ENCODE measurements around the gene PLK5.

Gene PLK5

GRCh38 chr19:1568320-1569019 is 44.6 kb downstream of the PLK5 start, which contains the start of gene MEX3D:
TSS of gene MEX3D (minus strand) at chr19:1568325. CDS start at chr19:1568058, 267 bp downstream.
- H3K9me3 Mint-ChIP-seq, result no peaks in the 10 kb centered on the region
- DNase-seq (ENCODE audit: low spot score in 2 of 2), result peak; percentile 76 to 78
- ATAC-seq, result peak; percentile 84
- peaks cover 13% of the 10 kb centered on the region for H3K4me1 Mint-ChIP-seq
- no peaks in the 10 kb centered on the region for H3K36me3 Mint-ChIP-seq
- peak within 1 kb of the TSS; percentile 32 for H3K4me3 Mint-ChIP-seq
- no peak within 1 kb of the TSS for H3K27ac Mint-ChIP-seq

- Mint-ChIP-seq H3K36me3 (peaks cover 7% of the 10 kb centered on the region), H3K4me1 (peaks cover 13% of the 10 kb centered on the region), H3K4me3 (peak overlapping the region; percentile 22), H3K27ac (no peak overlapping the region), H3K9me3 (no peaks in the 10 kb centered on the region)
- no peak for ATAC-seq
- DNase-seq (ENCODE audit: low spot score in 2 of 2), result no peak
Observed at GRCh38 chr19:1569997-1570396, 46.1 kb downstream of the PLK5 start.

GRCh38 chr19:1570836-1571235 is 47.0 kb downstream of the PLK5 start:
- DNase-seq (ENCODE audit: low spot score in 2 of 2) (no peak), ATAC-seq (no peak)
- H3K4me1 Mint-ChIP-seq, result peaks cover 13% of the 10 kb centered on the region
- no peak overlapping the region for H3K27ac Mint-ChIP-seq
- H3K4me3 Mint-ChIP-seq, result no peak overlapping the region
- H3K9me3 Mint-ChIP-seq, result no peaks in the 10 kb centered on the region
- peaks cover 7% of the 10 kb centered on the region for H3K36me3 Mint-ChIP-seq

GRCh38 chr19:1571358-1571757 is 47.5 kb downstream of the PLK5 start:
- peaks cover 13% of the 10 kb centered on the region for H3K4me1 Mint-ChIP-seq
- no peak overlapping the region for H3K27ac Mint-ChIP-seq
- ATAC-seq (no peak), DNase-seq (ENCODE audit: low spot score in 2 of 2) (no peak)
- H3K4me3 Mint-ChIP-seq, result no peak overlapping the region
- H3K9me3 Mint-ChIP-seq, result no peaks in the 10 kb centered on the region
- H3K36me3 Mint-ChIP-seq, result peaks cover 7% of the 10 kb centered on the region

- ATAC-seq (no peak), DNase-seq (ENCODE audit: low spot score in 2 of 2) (no peak)
- peaks cover 17% of the 10 kb centered on the region for H3K36me3 Mint-ChIP-seq
- H3K4me1 Mint-ChIP-seq, result peaks cover 13% of the 10 kb centered on the region
- no peaks in the 10 kb centered on the region for H3K9me3 Mint-ChIP-seq
- H3K27ac Mint-ChIP-seq, result no peak overlapping the region
- H3K4me3 Mint-ChIP-seq, result no peak overlapping the region
Observed at GRCh38 chr19:1572795-1573194, 48.9 kb downstream of the PLK5 start.

DNA sequence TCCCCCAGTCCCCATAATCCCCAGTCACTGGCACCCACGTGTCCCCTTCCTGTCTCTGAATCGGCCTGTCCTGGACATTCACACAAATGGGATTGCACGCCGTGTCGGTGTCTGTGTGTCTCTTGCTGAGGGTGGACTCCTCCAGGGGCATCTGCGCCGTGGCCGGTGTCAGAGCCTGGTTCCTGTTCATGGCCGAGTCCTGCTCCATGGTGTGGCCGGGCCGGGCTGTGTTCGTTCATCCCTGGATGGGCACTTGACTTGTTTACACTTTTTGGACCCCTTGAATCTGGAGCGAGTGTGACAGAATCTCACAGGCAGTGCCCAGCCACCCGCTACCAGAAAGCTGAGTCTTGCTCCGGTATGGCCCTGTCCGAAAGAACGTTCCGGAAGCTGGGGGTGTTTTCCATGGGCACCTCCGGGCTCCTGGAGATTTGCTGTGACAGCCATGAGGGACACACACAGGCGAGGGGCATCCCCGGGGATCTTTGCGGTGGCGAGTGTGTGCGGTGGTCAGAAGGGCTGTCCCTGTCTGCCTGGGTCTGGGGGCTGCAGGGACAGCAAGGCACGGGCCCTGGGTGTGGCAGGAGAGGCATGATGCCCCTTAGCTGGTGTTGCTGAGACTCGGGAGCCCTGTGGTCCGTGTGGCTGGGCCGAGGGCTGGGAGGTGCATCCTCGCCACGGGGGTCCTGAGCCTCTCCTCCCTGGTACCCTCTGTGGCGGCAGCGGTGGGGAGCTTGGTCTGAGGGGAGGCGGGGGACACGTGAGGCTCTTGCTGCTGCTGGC is 50.7 kb downstream of the PLK5 start:
- no peak for ATAC-seq
- Mint-ChIP-seq H3K36me3 (peaks cover 24% of the 10 kb centered on the region), H3K9me3 (no peaks in the 10 kb centered on the region)

DNA sequence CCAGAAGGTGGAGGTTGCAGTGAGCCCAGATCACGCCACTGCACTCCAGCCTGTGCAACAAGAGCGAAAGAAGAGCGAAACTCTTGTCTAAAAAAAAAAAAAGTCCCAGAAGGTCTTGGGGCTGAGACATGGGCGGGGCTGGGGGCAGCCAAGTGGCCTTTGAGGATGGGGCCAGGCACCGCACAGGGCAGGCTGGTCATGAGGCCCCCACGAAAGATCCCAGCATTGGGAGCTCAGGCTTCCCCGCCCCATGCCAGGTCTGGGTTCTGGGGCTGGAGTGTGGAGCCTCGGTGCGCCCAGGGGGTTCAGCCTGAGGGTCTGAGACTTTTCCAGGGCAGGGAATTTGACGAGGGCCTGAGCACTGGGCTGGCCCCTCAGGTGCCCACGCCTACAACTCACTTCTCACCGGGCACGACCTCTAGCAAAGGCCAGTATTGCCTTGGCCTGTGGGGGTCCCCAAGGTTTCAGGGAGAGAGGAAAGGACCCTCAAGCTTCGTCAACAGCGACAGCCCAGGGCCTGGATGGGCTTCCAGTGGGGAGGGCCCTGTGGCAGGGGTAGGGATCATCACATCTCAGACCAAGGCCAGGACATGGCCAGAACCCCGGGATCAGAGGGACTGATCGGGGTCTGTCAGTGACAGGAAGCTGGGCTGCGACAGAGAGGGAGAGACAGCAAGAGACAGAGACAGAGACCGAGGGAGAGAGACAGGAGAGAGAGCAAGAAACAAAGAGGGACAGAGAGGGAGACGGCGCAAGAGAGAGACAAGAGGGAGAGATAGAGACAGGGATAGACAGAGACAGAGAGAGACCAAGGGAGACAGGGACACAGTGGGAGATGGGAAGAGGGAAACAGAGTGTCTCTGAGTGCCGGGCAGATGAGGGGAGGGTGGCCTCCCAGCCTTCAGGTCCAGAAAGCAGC is 51.7 kb downstream of the PLK5 start:
- Mint-ChIP-seq H3K4me3 (no peak overlapping the region), H3K4me1 (peaks cover under 1% of the 10 kb centered on the region), H3K36me3 (peaks cover 34% of the 10 kb centered on the region), H3K27ac (peak overlapping the region; percentile 44), H3K9me3 (no peaks in the 10 kb centered on the region)
- DNase-seq (ENCODE audit: low spot score in 2 of 2) (no peak), ATAC-seq (no peak)

More for the DNA sequence above, 50.7 kb downstream of the PLK5 start:
- Mint-ChIP-seq H3K27ac (peak overlapping the region; percentile 44), H3K4me1 (peaks cover 11% of the 10 kb centered on the region), H3K4me3 (no peak overlapping the region)
- no peak for DNase-seq (ENCODE audit: low spot score in 2 of 2)

DNA sequence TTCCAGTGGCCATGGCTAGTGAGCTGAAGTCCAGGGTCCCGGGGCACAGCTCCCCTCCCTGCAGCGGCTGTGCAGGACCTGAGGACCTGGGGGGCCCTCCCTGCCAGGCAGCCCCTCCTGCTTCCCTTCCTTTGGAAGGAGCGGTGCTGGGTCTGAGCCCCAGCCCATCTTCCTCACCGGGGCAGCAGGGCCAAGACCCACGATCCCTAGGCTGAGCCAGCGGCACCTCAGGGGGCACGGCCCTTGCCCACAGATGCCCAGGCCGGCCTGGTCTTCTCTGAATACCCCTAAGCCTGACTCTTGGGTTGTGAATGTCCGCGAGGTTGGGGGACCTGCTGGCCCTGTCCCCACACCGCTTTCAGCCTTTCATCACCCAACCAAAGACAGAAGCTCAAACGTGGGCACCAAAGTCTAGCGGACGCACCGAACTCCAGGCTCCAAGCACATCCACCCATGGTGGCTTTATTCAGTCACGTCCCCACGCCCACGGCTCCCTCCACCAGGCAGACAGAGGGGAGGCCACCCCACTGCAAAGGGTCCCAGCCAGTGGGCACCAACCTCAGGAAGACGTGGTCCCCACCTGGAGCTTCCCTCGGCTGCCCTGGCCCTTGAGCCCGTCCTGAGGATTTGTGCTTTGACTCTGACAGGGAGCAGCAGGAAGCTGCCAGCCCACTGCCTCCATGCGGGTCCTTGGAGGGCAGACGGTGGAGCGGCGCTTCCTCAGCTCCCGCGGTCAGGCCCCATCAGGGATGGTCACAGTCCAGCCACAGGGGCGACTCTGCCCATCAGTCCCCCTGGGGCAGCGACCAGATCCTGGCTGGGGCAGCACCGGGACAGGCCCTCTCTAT is 52.6 kb downstream of the PLK5 start:
- H3K4me1 Mint-ChIP-seq, result no peaks in the 10 kb centered on the region
- no peak overlapping the region for H3K4me3 Mint-ChIP-seq
- ATAC-seq, result peak; percentile 20
- H3K36me3 Mint-ChIP-seq, result peaks cover 43% of the 10 kb centered on the region
- no peak for DNase-seq (ENCODE audit: low spot score in 2 of 2)
- peak overlapping the region; percentile 44 for H3K27ac Mint-ChIP-seq
- no peaks in the 10 kb centered on the region for H3K9me3 Mint-ChIP-seq

DNA sequence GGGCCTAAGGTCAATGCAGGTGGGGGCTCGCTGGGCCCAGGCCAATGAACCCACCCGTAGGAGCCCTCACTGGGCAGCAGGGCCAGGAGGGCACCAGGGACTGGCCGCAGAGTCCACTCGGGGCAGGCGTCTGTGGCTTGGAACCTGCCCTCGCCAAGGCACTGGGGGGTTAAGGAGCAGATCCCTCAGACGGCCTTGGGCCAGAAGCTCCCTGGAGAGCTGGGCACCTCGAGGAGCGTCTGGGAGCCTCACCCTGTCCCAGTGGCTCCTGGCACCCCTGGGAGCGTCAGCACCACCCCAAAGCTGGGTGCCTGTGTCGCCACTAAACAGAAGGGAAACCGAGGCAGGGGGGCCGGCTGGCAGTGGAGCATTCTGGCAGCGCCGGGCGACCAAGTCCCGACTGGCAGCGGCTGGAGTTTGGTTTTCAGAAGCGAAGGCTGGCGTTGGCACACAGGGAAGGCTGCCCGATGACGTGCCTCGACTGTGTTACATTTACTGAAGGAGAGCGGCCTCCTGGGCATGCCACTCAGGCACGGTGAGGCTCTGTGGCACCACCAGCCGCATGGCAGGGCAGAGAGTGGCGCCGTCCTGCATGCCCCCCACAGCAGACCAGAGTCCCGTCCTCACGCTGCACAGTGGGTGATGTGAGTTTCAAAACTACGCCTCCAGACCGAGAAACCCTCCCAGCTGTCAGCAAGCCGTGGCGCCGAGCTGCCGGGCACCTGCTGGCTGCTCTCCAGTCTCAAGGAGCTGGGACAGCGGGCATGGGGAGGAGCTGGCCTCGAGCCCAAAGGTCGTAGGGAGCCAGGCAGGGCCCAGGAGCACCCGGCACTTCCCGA is 53.4 kb downstream of the PLK5 start:
- no peak for ATAC-seq
- Mint-ChIP-seq H3K4me1 (no peaks in the 10 kb centered on the region), H3K9me3 (no peaks in the 10 kb centered on the region), H3K27ac (no peak overlapping the region), H3K4me3 (no peak overlapping the region), H3K36me3 (peaks cover 52% of the 10 kb centered on the region)
- no peak for DNase-seq (ENCODE audit: low spot score in 2 of 2)

- H3K9me3 Mint-ChIP-seq, result no peaks in the 10 kb centered on the region
- H3K36me3 Mint-ChIP-seq, result peaks cover 59% of the 10 kb centered on the region
- H3K4me1 Mint-ChIP-seq, result no peaks in the 10 kb centered on the region
- DNase-seq (ENCODE audit: low spot score in 2 of 2) (no peak), ATAC-seq (no peak)
- H3K4me3 Mint-ChIP-seq, result no peak overlapping the region
- no peak overlapping the region for H3K27ac Mint-ChIP-seq
Observed at GRCh38 chr19:1577929-1578618, 54.2 kb downstream of the PLK5 start.

- Mint-ChIP-seq H3K27ac (peak overlapping the region; percentile 43), H3K9me3 (no peaks in the 10 kb centered on the region), H3K36me3 (peaks cover 71% of the 10 kb centered on the region), H3K4me3 (no peak overlapping the region), H3K4me1 (no peaks in the 10 kb centered on the region)
- no peak for DNase-seq (ENCODE audit: low spot score in 2 of 2)
- no peak for ATAC-seq
Observed at GRCh38 chr19:1579222-1579621, 55.3 kb downstream of the PLK5 start.

- peak overlapping the region; percentile 43 for H3K27ac Mint-ChIP-seq
- no peaks in the 10 kb centered on the region for H3K4me1 Mint-ChIP-seq
- ATAC-seq (no peak), DNase-seq (ENCODE audit: low spot score in 2 of 2) (no peak)
- H3K4me3 Mint-ChIP-seq, result no peak overlapping the region
- H3K36me3 Mint-ChIP-seq, result peaks cover 76% of the 10 kb centered on the region
- H3K9me3 Mint-ChIP-seq, result no peaks in the 10 kb centered on the region
Observed at GRCh38 chr19:1580382-1580781, 56.5 kb downstream of the PLK5 start.

- ATAC-seq, result no peak
- H3K4me1 Mint-ChIP-seq, result no peaks in the 10 kb centered on the region
- H3K4me3 Mint-ChIP-seq, result no peak overlapping the region
- DNase-seq (ENCODE audit: low spot score in 2 of 2), result no peak
- H3K27ac Mint-ChIP-seq, result no peak overlapping the region
- no peaks in the 10 kb centered on the region for H3K9me3 Mint-ChIP-seq
- peaks cover 81% of the 10 kb centered on the region for H3K36me3 Mint-ChIP-seq
Observed at GRCh38 chr19:1580957-1581356, 57.1 kb downstream of the PLK5 start.
